Mesothelial cell of epicardium (in vitro differentiated cells): ENCODE data around the gene TBCB. TPM values are rescaled to one million over a fixed set of nuclear protein-coding genes. Genes with fewer than 3 reads are reported as not detected.

Source experiments
- DNase-seq, 2 experiments: peaks; one replicate each; pipeline ENCODE4 v3.0.0; 2021; ENCODE audit warnings: low spot score in 2 of 2; ENCODE audit not compliant: unreplicated experiment in 2 of 2
- H3K27ac Mint-ChIP-seq: 2 replicates; pipeline ENCODE4 v1.8.0; 2021; ENCODE audit warnings: mixed read lengths
- H3K27me3 Mint-ChIP-seq: 2 replicates; pipeline ENCODE4 v1.8.0; 2021; ENCODE audit warnings: low read depth, mixed read lengths
- H3K36me3 Mint-ChIP-seq: 2 replicates; pipeline ENCODE4 v1.8.0; 2021; ENCODE audit warnings: mixed read lengths
- H3K4me1 Mint-ChIP-seq: 2 replicates; pipeline ENCODE4 v1.8.0; 2021; ENCODE audit warnings: mixed read lengths
- H3K4me3 Mint-ChIP-seq: 2 replicates; pipeline ENCODE4 v1.8.0; 2021; ENCODE audit warnings: mild to moderate bottlenecking, moderate library complexity, mixed read lengths
- H3K9me3 Mint-ChIP-seq: 2 replicates; pipeline ENCODE4 v1.8.0; 2021; ENCODE audit warnings: mixed read lengths
- CTCF ChIP-seq: fragments of 200-600 bp; sonication (generic); IDR thresholded peaks from one replicate; pipeline ENCODE4 v1.5.0; 2021; ENCODE audit warnings: antibody characterized with exemption; ENCODE audit not compliant: unreplicated experiment
- total RNA-seq: library from RNA; stranded (reverse); gene quantifications from 3 replicates; pipeline ENCODE4 v1.2.1, GENCODE V29; 2021

TBCB gene
- total RNA-seq, 1 donor from 2014 or later, result 115 TPM

- Mint-ChIP-seq H3K27ac (no peak overlapping the region), H3K36me3 (peaks cover 4% of the 10 kb centered on the region), H3K9me3 (no peaks in the 10 kb centered on the region), H3K27me3 (no peaks in the 10 kb centered on the region), H3K4me3 (no peak overlapping the region), H3K4me1 (no peaks in the 10 kb centered on the region)
- no peak for DNase-seq
- no peak for TF ChIP-seq CTCF
Observed at GRCh38 chr19:36093687-36094086, 21.6 kb upstream of the TBCB start.

- H3K27me3 Mint-ChIP-seq, result no peaks in the 10 kb centered on the region
- no peaks in the 10 kb centered on the region for H3K9me3 Mint-ChIP-seq
- no peaks in the 10 kb centered on the region for H3K36me3 Mint-ChIP-seq
- H3K27ac Mint-ChIP-seq, result no peak overlapping the region
- TF ChIP-seq CTCF, result no peak
- no peak for DNase-seq
- H3K4me1 Mint-ChIP-seq, result no peaks in the 10 kb centered on the region
- H3K4me3 Mint-ChIP-seq, result no peak overlapping the region
Observed at GRCh38 chr19:36097036-36097435, 18.2 kb upstream of the TBCB start.

- no peak overlapping the region for H3K27ac Mint-ChIP-seq
- H3K4me3 Mint-ChIP-seq, result no peak overlapping the region
- H3K4me1 Mint-ChIP-seq, result no peaks in the 10 kb centered on the region
- no peaks in the 10 kb centered on the region for H3K9me3 Mint-ChIP-seq
- H3K36me3 Mint-ChIP-seq, result no peaks in the 10 kb centered on the region
- no peak for TF ChIP-seq CTCF
- no peak for DNase-seq
- no peaks in the 10 kb centered on the region for H3K27me3 Mint-ChIP-seq
Observed at GRCh38 chr19:36099166-36099785, 16.0 kb upstream of the TBCB start.

GRCh38 chr19:36100476-36100875 lies 14.8 kb upstream of the TBCB start:
- Mint-ChIP-seq H3K27ac (no peak overlapping the region), H3K4me3 (no peak overlapping the region), H3K9me3 (no peaks in the 10 kb centered on the region), H3K27me3 (no peaks in the 10 kb centered on the region), H3K4me1 (no peaks in the 10 kb centered on the region), H3K36me3 (no peaks in the 10 kb centered on the region)
- no peak for DNase-seq
- TF ChIP-seq CTCF, result no peak

GRCh38 chr19:36101550-36102327 lies 13.5 kb upstream of the TBCB start:
- Mint-ChIP-seq H3K4me1 (no peaks in the 10 kb centered on the region), H3K9me3 (no peaks in the 10 kb centered on the region), H3K27ac (no peak overlapping the region), H3K27me3 (no peaks in the 10 kb centered on the region), H3K36me3 (peaks cover 5% of the 10 kb centered on the region), H3K4me3 (no peak overlapping the region)
- no peak for DNase-seq
- TF ChIP-seq CTCF, result no peak
